Astrocyte of the spinal cord (primary cell): ENCODE measurements around the gene FANCF.

ENCODE experiments used
- DNase-seq: peaks from one replicate; pipeline ENCODE4 v3.0.0; 2011; ENCODE audit warnings: low read depth, low spot score
- H3K4me3 ChIP-seq: 2 replicates; pipeline ENCODE4 v1.5.1; 2011; ENCODE audit warnings: low read depth, mild to moderate bottlenecking, low read length, moderate library complexity
- in situ Hi-C: cut with HindIII; loops from 2 replicates; pipeline ENCODE4 v1.10.0; 2017; ENCODE audit warnings: low sequenced_read_pairs
- TF ChIP-seq, protein P1 (sequence below): IDR thresholded peaks from 2 replicates; pipeline ENCODE4 v1.5.1; 2012; ENCODE audit warnings: low read depth, mild to moderate bottlenecking, low read length, inconsistent platforms

FANCF gene

DNA sequence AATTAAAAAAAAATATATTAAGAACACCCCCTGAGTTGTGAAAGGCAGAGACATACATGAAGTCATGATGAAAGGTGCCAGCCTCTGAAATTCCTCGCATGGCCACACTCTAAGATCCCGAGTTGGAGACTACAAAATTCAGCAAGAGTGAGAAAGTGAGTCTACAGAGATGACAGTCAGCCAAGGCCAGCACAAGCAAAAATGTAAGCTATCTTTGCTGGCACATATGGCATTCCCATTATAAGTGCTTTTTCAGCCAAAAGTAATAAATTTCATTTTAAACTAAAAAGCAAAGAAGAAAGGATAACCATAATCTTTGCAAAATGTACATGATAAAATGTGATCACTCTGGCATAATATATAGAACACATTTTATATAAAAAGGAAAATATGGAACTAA lies 40.6 kb downstream of the FANCF start:
- H3K4me3 ChIP-seq, result no peak overlapping the region
- TF ChIP-seq, protein P1, sequence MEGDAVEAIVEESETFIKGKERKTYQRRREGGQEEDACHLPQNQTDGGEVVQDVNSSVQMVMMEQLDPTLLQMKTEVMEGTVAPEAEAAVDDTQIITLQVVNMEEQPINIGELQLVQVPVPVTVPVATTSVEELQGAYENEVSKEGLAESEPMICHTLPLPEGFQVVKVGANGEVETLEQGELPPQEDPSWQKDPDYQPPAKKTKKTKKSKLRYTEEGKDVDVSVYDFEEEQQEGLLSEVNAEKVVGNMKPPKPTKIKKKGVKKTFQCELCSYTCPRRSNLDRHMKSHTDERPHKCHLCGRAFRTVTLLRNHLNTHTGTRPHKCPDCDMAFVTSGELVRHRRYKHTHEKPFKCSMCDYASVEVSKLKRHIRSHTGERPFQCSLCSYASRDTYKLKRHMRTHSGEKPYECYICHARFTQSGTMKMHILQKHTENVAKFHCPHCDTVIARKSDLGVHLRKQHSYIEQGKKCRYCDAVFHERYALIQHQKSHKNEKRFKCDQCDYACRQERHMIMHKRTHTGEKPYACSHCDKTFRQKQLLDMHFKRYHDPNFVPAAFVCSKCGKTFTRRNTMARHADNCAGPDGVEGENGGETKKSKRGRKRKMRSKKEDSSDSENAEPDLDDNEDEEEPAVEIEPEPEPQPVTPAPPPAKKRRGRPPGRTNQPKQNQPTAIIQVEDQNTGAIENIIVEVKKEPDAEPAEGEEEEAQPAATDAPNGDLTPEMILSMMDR, result no peak
- in situ Hi-C loops, result no loop called here
- DNase-seq, result no peak

DNA sequence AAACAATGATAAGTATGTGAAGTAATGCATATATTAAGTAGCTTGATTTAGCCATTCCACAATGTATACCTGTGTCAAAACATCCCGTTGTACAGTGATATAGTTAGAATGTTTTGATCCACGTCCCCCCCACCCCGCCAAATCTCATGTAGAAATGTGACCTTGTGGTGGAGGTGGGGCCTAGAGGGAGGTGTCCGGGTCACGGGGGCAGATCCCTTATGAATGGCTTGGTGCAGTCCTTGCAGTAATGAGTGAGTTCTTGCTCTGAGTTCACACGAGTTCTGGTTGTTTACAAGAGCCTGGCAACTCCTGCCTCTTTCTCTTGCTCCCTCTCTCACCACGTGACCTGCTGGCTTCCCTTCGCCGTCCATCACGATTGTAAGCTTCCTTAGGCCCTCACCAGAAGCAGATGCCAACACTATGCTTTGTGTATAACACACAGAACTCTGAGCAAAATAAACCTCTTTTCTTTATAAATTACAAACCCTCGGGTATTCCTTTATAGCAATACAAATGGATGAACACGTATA lies 41.6 kb downstream of the FANCF start:
- TF ChIP-seq, protein P1, result no peak
- in situ Hi-C loops, result no loop called here
- DNase-seq, result no peak

DNA sequence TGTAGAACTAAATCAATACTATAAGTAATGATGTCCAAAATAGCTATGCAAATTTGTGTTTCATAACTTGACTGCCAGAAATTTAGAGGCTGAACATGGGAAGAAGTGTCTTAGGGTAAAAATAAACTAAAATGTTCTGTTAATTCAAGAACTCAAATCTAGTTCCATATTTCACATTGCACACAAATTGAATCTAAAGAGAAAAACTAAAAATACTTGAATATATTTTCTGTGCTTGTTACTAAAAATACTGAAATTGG lies 43.5 kb downstream of the FANCF start:
- in situ Hi-C loops, result no loop called here
- DNase-seq, result no peak
- TF ChIP-seq, protein P1, result no peak
- no peak overlapping the region for H3K4me3 ChIP-seq

More for the DNA sequence above, 41.6 kb downstream of the FANCF start:
- H3K4me3 ChIP-seq, result no peak overlapping the region

DNA sequence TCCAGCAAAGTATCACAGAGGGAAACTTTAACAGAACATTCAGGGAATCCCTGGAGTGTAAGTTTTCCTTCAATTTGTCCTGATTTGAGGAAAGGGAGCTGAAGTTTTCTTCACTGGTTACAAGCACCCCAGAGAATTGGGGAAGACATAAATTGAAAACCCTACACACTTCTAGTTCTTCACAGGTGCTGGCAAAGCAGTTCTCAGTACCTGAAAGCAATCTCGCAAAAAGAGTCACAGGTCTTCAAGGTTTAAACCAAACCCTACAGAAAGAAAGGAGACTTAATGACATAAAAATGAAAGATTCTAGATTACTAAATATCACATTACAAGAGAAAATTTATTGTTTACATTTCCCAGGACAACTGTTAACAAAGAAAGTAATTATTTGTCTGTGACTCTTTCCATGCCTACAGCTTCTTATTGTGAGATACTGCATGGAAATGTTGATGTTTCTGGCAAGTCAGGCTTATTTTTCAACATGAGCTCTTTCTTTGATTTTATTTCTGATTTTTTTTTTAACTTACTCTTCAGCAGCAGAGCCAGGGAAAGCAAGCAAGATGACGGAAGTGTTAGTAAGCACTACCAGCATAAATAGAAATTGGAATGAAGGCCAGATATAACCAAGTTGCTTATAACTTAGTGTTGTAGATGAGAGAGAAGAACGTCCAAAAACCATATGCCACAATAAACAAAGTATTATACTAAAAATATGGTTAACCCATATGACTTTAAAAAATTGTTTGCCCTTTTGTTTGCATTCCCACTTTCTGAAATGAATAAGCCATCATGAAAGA lies 44.1 kb downstream of the FANCF start:
- no peak overlapping the region for H3K4me3 ChIP-seq
- DNase-seq, result no peak
- in situ Hi-C loops, result no loop called here
- TF ChIP-seq, protein P1, result no peak

DNA sequence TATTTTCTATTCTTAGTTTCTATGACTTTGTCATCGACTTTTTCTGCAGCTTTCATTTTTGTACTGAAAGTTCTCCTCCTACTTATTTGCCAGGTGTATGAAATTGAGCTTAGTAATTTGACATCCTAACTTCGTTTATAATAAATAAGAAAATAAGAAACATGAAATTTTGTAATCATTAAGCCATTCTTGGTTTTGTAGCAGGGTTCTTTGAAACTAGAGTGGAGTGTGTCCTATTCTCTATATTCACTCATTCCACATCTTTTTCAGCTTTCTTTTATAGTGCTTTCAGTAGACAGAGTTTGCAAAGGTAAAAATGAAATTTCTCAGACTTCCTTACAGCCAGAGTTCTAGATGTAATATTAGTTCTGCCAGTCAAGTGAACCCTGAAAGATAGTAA lies 47.8 kb downstream of the FANCF start:
- TF ChIP-seq, protein P1, result no peak
- no peak overlapping the region for H3K4me3 ChIP-seq
- in situ Hi-C loops, result no loop called here
- no peak for DNase-seq
